NCI-H82 (cell line): ENCODE results near the gene ADAM19.
A peak's percentile ranks its signal among the peaks of the same experiment; 100 is the strongest.

Experiments used
- DNase-seq: peaks from one replicate; lab custom pipeline; 2025; lab: John Stamatoyannopoulos, UW

The ADAM19 gene

DNA sequence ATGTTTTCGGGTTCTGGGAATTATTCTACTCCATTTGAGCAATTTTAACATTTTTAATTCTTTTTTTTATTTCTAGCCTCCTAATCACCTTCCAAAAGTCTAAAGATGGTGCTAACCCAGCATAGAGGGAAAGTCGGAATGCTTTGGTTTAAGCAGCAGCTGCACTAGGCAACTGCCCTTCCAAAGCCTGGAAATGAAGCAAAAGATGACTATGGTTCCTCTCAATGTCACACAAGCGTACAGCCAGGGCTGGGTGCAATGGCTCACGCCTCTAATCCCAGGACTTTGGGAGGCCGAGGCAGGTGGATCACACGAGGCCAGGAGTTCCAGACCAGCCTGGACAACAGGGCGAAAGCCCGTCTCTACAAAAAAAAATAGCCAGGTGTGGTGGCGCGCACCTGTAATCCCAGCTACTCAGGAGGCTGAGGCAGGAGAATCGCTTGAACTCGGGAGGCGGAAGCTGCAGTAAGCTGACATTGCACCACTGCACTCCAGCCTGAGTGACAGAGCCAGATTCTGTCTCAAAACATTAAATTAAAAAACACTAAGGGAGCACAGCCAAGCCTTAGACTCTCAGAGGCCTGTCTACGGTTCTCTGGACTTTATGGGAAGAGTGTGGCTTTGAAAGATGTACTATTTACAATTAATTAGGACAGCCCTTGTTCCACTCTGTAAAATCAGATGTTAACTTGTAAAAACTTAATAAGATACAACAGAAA, 33.1 kb downstream of the ADAM19 start:
- DNase-seq = no peak

DNA sequence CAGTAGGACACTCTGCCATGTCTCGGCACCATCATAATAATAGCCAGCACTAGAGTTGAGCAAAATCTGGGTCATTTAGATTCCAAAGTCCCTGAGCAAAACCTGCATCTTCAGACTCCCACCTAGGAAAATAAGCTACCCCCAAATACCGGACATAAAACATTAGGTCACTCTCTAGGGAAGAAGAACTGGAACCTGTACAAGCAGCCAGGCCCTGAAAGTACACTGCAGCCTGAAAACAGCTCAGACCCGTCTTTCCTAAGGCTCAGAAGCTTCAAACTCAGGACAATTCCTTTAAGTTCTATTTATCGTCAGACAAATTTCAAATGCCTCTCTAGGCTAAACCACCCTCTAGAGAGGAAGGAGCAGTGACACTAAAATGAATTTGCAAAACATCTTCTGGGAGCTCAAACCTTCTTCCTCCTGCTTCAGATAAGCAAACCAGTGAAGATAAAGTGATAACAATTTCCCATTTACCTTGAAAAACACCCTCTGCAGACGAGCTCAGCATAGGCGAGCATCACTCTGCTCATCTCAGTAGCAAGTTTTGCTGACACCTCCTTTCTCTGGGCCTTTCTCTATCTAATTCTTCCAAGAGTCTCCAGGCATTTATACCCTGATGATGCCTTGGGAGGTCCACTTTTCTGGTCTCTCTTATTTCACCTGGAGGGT, 34.0 kb downstream of the ADAM19 start:
- no peak for DNase-seq

DNA sequence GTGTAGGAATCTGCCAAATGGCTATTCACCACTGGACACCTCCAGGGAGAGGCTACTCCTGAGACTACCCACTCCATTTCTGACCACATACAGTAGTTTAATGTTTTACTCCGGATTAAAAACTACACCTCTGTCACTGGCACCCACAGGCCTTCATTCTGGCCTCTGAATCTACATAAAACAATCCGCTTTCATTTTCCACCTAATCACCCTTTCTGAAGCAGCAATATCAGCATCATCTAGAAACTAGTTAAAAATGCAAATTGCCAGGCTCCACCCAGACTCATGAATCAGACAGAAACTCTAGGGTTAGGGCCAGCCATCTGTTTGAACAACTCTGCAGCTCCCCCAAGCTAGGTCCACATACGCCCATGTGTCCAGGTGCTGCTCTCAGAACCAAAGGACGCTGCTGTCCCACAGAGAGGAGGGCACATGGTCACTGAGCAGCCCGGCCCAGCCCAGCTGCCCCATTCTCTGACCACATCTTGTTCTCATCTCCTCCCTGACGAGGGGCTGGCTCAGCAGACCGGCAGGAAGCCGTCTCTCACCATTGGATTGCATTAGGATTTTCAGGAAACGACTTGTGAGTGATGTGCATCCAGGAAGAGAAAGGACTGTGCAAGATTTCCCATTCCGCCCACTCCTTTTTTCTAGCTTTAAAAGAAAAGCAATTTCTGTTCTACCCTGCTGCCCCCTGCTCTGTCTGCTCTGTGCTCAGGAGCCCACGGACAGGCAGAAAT, 34.7 kb downstream of the ADAM19 start:
- no peak for DNase-seq

DNA sequence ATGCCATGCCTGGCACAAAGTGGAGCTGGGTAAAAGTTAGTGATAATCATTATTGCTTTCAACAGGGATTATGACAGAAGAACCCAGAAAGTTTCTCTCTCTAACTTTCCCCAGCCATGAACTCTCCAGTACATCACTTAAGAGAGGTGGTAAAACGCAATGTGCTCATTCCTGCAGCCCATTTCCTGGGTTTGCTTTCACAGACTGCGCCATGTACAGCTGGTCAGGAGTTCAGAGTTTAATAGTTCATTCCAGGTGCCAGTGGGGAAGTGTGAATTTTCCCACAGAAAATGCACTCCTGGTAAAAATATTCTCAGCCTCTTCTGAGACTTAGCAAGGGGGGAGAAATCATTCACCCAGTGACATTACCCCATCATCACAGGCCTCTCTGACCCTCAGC, 35.5 kb downstream of the ADAM19 start:
- DNase-seq = no peak

DNA sequence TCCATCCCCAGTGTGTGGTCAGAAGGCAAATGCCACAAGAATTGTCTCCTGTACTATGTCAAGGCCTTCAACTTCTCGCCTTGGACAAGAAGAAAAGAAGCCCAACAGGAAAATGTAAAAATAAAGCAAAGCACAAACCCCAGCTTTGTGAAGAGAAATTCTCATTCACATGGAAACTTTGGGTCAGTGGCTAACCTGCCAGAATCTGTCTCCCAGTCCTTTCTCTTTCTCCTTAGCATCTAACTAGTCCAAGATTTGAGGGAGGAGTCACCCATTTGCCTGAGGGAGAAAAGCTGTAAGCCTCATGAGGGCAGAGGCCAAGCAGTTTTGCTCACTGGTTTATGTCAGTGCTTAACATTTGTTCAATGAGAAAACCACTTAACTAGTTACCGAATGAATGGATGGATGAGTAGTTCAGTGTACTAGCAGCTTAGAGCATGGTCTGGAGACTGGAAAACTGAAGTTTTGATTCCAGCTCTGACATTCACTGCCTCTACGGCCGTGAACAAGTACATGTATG, 36.0 kb downstream of the ADAM19 start:
- no peak for DNase-seq

DNA sequence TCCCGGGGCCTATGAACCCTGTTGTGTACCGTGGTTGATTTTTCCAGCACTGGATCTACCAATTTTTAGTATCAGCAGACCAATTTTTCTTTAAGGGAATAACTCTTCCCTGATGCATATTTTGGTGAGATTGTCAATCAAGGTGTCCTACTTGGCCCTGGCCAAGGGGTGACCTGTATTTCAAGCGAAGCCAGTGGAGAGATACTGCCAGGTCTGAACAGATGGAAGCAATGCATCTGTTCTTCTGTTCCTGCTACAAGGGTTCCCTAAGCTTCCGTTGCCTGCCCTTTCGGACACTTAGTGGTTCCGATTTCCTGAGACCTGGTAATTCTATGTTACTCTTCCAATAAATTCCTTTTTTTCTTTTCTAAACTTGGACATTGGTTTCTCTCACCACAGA, 37.3 kb downstream of the ADAM19 start:
- no peak for DNase-seq

DNA sequence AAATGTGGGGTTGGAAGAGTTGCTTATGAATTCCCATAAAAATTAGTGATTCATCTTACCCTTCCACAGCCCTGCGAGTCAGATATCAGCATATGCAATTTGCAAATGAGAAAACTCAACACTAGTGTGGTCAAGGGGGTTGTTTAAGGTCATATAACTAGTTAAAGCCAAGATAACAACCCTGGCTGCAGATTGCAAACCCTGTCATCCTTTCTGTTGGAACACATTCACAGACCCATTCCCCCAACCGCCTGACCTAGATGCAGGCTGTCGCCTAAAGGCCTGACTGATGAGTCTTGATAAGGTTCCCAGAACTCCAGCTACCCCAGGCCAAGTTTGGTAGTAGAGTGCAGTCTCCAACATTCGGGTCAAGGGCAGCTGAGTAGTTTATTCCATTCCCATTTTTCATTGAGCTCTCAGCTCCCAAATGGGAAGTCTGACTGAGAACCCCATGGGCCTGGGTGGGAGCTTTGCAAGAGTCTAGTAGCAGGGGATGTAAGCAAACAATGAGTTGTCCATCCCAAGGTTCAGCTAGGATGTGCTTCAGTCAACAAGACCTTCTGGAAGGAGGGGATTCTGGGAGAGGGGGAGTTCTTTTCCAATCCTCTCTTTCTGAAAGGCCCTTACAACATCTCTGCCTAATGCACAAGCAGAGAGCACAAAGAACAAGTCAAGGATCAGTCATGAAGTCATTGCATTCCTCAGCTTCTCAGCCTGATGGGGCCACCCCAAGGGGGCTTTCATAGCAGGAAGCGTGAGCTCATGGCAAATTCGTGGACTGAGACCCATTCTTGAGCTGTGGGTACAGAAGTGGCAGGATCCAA, 40.3 kb downstream of the ADAM19 start:
- DNase-seq = no peak

DNA sequence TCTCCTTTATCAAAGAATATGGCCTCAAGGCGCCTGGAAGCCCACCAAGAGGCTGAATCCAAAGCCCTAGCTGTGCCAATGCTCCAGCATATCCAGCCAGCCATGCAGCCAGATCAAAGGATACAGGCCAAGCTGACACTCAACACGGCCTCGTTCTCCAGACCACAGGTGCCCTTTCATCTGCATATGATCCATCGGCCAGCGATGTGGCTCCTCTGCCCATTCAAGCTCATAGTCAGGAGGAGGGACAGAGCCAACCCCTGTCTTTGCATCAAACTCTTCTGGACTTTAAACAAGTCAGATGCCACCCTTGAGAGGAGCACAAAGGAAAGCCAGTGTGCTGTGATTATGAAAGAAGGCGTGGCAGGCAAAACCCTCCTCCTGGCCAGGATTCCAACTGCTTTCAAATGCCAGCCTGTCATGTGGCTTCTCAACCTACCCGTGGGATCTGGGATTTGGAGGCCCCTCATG, 42.5 kb downstream of the ADAM19 start:
- no peak for DNase-seq

DNA sequence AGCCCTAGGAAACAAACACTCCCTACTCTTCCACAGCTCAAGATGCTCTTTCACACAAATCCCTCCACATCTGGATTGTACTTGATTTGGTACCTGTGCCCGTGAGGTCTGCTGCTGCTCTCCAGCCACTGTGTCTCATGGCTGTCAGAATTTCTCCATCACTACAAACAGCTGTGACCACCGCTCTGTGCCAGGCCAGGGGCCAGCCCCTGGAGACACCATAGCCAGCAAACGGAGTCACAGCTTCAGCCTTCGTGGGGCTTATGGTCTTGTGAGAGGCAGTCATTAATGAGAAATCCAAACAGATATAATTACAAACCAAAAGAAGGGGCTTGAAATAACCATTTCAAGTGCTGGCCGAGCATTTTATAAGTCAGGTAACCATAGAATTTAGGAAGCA, 43.6 kb downstream of the ADAM19 start:
- no peak for DNase-seq

DNA sequence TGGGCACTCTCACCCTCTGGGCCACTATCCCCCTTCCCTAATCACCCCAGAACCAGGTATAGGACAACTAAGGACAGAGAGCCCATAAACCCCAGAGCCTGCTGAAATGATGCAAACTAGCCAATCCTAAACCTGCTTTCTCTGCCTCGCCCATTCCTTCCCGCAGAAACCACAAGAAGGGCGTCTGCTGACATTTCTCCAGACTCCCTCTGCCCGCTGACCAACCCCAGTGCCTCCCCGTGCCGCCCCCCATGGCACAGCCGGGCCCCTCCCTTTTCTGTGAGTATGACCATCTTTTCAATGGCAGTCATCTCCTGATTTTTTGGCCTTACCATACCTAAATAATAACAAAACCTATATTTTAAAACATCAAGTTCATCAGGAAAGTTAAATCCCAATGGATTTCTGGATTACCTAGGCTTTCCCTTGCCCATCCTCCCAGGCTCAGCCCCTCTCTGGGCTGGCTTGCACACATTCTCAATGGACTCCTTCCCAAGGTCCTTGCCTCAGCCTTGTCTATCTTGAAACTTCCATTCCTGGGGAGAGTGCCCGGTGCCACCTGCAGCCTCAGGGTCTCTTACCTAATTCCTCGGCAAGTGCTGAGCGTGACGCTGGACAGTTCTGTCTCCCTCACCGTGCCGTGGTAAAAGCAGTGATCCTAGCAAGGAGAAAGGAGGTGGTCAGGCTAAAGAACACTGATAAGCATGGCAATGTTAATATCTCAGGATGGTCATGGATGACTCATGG, 45.2 kb downstream of the ADAM19 start:
- no peak for DNase-seq

DNA sequence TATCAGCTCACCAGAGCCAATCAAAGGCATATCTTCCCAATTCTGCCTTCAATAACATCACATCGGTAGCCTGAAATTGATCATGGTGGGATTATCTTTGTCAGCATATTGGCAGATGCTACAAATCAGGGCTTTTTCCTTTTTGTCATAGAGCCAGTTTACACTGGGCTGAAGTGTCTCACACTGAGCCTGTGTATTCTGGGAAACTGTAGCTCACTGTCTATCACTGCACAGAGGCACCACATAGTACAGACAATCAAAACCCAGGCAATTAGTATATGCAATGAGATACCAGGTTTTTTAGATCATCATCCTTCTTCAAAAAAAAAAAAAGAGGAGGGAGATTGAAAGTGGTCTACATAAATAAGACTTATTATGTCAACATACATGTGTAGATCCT, 46.6 kb downstream of the ADAM19 start:
- no peak for DNase-seq

DNA sequence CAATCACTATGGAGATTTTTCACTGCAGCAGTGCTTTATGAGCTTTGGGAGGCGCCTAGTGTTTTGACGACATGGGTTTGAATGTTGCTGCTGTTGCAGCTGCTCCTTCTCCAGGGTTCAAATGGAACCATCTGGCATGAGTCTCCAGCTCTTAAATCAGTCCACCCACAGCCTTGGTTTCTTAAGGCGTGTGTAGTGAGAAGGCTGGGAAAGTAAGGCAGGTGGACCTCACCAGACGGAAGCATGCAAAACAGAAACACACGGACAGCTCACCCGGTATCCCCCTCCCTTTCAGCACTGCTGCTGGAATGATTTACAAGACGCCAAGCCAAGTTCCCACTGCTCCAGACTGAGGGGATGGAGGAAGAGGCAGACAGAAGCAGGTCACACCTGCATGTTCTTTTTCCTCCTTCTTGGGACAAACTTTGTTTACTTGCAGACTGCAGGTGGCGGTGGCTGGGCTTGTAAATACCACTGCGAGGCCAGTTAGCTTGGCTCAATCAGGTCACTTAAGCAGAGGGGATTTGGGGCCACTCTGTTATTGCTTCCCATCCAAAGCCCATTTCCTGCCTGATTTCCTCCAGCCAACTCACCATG, 47.4 kb downstream of the ADAM19 start:
- peak; percentile 57 for DNase-seq

DNA sequence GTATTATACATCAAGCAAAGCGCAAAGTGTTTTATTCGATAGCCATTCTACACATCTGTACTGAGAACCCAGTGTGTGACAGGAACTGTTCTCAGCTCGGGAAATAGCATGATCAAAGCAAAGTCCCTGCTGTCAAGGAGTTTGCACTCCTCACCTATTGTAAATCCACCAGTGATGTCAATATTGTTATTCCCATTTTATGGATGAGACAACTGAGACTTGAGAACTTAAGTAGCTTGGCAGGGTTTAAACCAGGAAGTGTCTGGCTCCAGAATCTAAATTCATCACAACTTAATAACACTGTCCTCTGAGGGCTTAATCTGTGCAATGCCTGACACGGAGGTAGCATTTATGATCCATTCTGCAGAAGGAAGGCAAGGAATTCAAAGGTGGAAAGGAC, 50.7 kb downstream of the ADAM19 start:
- DNase-seq = no peak

DNA sequence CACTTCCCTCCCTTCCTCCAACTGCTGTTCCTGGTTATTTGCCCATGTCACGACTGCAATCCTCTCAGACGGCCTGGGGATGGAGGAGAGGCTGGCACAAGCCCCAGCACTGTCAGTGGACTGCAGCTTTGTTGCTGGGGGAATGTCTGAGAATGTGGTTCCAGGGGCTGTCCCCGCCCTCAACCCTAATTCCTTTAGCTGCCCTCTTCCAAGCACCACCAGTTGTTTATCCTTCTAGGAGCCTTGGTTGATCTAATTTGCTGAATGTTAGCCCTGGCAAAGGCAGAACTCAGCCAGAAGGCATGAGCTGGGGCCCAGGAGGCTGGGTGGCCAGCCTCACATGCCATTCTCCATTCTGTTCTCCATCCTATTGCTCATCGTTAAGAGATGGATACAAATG, 51.6 kb downstream of the ADAM19 start:
- DNase-seq = peak; percentile 63

DNA sequence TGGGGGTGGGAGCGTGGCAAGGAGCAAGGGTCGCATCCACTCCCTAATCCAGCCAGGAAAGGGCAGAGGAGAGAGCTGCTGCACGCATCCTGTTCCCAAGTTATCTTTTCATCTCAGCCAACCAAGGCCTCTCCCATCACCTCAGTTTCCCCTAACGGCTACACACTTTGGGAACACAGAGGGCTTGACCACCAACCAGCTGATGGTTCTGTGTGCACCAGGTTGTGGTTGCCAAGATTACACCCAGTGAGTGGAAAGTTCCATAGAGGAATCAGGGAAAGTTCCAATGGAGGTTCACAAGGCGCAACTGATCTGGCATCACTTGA, 53.9 kb downstream of the ADAM19 start:
- no peak for DNase-seq

DNA sequence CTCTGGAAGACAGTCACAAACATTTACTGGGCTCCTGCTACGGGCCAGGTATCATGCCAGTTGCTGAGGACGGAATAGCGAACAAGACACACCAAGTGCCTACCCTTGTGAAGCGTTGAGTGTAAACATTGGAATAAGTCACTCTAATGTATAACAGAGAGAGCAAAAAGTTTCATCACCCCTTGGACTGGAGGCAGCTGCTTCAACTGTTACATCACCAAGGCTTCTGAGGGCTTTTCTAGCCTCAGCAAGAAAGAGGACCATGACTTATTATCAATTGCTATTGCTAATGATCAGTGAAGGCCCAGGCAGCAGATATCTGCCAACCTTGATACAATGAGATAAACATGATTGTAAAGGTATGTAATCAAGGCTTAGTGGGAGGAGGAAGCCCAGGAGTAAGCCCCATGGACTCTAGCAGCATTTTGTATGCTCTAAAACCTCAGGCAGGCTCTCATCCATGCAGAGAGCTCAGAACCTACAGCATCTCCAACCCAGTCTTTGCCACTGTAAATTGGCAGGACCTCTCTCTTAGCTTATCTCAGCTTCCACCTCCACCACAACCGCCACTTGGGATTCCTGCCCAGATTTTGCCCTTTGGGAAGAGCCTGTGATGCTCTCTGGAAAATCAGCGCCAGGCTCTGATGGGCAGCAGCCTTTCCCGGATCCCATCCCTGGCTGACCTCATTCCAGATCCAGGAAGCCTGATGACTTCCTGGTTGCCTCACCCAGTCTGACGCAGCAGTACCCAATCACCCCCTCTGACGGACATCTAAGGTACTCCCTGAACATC, 54.5 kb downstream of the ADAM19 start:
- DNase-seq = no peak

DNA sequence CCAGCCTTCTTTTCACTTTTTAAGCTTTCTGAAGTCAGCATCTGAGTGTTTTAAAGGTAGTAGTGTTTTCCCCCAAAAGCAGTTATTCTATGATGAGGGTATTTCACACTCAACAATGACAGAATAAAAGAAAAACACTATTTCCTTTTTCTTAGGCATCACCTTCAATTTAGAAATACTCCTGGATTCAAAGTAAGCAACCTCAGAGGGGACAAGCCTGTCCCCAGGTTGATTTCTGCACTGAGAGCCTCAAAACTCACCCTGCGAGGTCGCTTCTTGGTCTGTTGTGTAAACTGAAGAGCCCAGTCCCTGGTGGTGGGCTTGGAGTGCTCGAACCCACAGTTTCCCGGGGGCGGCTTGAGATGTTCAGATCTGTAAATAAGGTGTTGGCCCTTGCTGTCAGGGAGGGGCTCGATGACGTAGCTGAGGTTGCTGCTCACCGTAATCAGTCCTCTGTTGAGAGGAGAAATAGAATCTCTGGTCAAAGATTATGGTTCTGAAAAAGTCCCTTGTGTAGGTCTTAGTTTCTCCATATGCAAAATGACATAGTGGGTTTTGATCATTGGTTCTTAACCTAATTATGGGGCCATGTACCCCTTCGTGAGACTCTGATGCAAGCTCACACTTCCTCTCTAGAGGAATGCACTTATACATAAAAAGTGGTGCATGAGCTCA, 55.9 kb downstream of the ADAM19 start:
- no peak for DNase-seq

DNA sequence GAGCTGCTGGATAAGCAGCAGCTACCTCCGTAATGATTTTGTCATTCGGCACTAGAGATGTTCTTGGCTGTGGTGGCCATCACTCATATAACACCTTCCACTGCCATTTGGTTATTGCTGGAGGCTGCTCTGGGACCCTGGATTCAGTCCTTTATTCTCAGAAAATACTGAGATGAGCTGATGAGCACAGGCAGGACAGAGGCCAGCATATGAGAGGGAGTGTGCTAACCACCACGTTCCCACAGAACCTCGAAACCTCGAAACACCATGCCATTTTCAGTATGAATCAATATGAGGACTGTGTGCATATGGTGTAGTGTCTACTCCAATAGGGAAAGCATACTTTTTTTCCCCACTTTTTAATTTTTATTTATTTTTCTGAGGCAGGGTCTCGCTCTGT, 56.6 kb downstream of the ADAM19 start:
- DNase-seq = no peak

DNA sequence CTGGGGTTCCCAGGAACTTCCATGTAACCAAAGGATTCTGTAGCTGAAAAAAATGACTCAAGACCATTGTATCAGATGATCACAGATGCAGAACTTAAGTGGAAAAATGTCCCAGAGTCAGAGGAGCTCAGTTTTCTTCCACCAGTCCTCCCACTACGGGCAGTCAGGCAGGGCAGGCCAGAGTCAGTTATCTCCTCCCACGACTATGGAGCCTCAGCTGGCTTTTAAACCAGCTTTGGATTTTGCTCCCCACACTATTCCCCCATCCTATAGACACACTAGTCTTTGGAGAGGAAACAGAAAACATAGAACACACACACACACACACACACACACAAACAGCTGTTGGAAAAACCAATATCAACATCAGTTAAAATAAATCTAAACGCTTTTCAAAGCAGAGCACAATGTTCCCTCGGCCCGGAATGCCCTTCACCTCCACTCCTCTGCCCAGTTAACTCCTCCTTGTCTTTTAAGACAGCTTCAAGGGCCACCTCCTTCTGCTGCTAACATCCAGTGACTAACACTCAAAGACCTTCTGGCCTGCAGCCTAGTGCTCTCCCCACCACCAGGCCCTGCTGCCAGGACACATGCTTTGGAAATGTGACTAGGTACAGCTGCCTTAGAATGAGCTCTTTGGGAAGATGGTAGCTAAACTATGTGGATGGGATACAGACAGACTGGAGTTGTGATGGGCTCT, 58.8 kb downstream of the ADAM19 start:
- no peak for DNase-seq
